Thoracic aorta (tissue), 2 donors: ENCODE results near the gene ESPL1. TPM values are rescaled to one million over a fixed set of nuclear protein-coding genes. Genes with fewer than 3 reads are reported as not detected.

Experiments used
- ATAC-seq: fragments of 150-250 bp; one replicate; pipeline ENCODE4 v1.8.0; 2017; ENCODE audit warnings: low read depth; ENCODE audit not compliant: insufficient number of reproducible peaks, low FRiP score
- DNase-seq: peaks from one replicate; pipeline ENCODE4 v3.0.0-alpha.2; 2020; ENCODE audit warnings: low spot score
- H3K27ac ChIP-seq, 2 donors: fragments of 200-600 bp; sonication (generic); 1 replicate in 1 of 2; 2 replicates in 1 of 2; pipeline ENCODE4 v1.5.1; 2016; ENCODE audit warnings: mild to moderate bottlenecking in 2 of 2, moderate library complexity in 2 of 2
- H3K27me3 ChIP-seq: fragments of 200-600 bp; sonication (generic); replicated peaks from 2 replicates; pipeline ENCODE4 v1.6.0; 2016; ENCODE audit warnings: mild to moderate bottlenecking; ENCODE audit not compliant: insufficient read depth
- H3K36me3 ChIP-seq: fragments of 200-600 bp; sonication (generic); one replicate; pipeline ENCODE4 v1.5.1; 2016
- H3K4me1 ChIP-seq, 2 donors: fragments of 200-600 bp; sonication (generic); 1 replicate in 1 of 2; 2 replicates in 1 of 2; pipeline versions ENCODE4 v1.5.1 to v1.6.0; 2016; ENCODE audit warnings: low read depth in 2 of 2, mild to moderate bottlenecking in 1 of 2; ENCODE audit not compliant: control insufficient read depth in 1 of 2
- H3K4me3 ChIP-seq: fragments of 200-600 bp; sonication (generic); 2 replicates; pipeline ENCODE4 v1.5.1; 2016; ENCODE audit warnings: mild to moderate bottlenecking
- H3K9me3 ChIP-seq: fragments of 200-600 bp; sonication (generic); 2 replicates; pipeline ENCODE4 v1.5.1; 2016
- CTCF ChIP-seq: fragments of 200-600 bp; sonication (generic); IDR thresholded peaks from one replicate; pipeline ENCODE4 v1.5.1; 2019; ENCODE audit warnings: antibody characterized with exemption
- total RNA-seq, 2 donors: library from RNA; depleted of rRNA; stranded (reverse); fragments of >200 nt; gene quantifications; one replicate each; pipeline versions ENCODE4 v1.1.0 to v1.2.3, GENCODE V29; 2016

Gene ESPL1
- total RNA-seq, 2 donors from 2014 or later = 0.78 to 0.95 TPM

DNA sequence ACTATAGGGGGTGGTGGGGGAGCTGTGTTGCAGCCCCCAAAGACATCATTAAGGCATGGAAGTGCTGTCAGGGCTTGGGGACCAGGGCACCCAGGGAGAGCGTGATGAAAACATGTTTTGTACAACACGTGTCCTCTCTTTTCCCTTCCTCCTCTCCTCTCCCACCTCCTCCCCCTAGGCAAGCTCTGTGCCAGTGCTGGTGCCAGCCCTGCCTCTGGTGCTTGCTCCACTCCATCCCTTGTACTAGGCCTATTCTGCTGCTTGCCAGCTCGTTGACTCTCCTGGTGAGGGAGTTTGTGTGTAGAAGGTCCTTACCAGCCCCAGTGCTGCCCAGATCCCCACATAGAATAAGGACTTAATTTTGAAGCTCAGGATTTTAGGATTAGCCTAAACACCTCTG lies 32.9 kb upstream of the ESPL1 start:
- H3K27ac ChIP-seq = peak overlapping the region; percentile 0 to 91

DNA sequence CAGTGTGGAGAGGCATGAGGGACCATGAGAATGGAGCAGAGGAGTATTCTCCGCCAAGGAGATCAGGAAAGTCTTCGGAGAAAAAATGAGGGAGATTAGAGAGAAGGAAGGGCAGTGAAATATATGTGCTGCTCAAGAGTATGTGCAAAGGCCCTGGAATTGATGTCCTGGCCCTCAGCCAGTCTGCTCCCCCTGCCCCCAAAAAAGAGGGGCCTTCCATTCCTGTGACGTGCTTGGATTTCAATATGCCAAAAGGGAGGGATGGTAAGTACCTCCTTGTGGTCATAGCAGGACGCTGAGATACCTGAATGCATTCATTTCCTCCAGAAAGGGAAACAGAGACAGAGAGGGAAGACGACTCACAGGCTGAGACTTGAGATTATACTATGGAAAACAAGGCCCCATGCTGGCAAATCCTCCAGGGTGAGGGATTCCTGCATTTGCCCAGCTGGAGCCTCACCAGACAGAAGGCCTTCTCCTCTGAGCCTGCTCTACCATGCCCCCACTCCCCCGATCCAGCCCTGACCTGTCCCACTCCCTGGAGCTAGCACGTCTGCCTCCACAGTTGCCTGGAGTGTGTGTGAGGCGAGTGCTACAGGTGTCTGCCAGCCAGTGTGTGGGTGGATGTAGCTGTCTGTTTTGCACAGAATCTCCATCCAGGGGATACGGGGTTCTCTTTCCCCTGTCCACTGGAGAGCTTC lies 32.2 kb upstream of the ESPL1 start:
- TF ChIP-seq CTCF = no peak

More for the DNA sequence above, 32.9 kb upstream of the ESPL1 start:
- ATAC-seq (no peak), DNase-seq (no peak)
- H3K4me1 ChIP-seq = peaks cover 21 to 36% of the 10 kb centered on the region in 2 donors
- no peaks in the 10 kb centered on the region for H3K27me3 ChIP-seq
- no peaks in the 10 kb centered on the region for H3K36me3 ChIP-seq
- H3K9me3 ChIP-seq = no peaks in the 10 kb centered on the region
- H3K4me3 ChIP-seq = no peak overlapping the region
- TF ChIP-seq CTCF = no peak

GRCh38 chr12:53236443-53237111 lies 31.5 kb upstream of the ESPL1 start:
- no peaks in the 10 kb centered on the region for H3K36me3 ChIP-seq
- ATAC-seq = no peak
- peaks cover 17 to 26% of the 10 kb centered on the region in 2 donors for H3K4me1 ChIP-seq
- DNase-seq = no peak
- H3K27me3 ChIP-seq = no peaks in the 10 kb centered on the region
- no peak overlapping the region for H3K4me3 ChIP-seq
- no peaks in the 10 kb centered on the region for H3K9me3 ChIP-seq
- no peak overlapping the region for H3K27ac ChIP-seq
- no peak for TF ChIP-seq CTCF

More for the DNA sequence above, 32.2 kb upstream of the ESPL1 start:
- H3K27ac ChIP-seq = no peak overlapping the region
- H3K4me3 ChIP-seq = no peak overlapping the region
- no peaks in the 10 kb centered on the region for H3K9me3 ChIP-seq
- H3K4me1 ChIP-seq = peaks cover 17 to 29% of the 10 kb centered on the region in 2 donors
- DNase-seq = no peak
- H3K27me3 ChIP-seq = no peaks in the 10 kb centered on the region
- no peaks in the 10 kb centered on the region for H3K36me3 ChIP-seq
- ATAC-seq = no peak

DNA sequence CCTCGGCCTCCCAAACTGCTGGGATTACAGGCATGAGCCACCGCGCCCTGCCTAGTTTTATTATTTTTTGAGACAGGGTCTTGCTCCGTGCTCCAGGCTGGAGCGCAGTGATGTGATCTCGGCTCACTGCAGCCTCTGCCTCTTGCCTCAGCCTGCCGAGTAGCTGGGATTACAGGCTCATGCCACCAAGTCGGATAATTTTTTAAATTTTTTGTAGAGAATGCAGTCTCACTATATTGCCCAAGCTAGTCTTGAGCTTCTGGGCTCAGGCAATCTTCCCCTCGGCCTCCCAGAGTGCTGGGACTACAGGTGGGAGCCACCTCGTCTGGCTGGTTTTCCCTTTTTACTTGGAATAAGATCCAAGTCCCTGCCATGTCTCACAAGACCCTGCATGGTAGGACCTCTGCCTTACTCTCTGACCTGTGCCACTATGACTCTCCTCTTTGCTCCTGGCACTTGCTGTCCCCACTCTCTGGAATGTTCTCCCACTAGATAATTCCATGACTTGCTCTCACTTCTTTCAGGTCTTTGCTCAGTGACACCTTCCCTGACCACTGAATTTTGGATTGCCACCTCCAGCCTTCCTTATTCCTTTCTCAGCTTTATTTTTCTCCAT lies 28.3 kb upstream of the ESPL1 start:
- ATAC-seq (no peak), DNase-seq (no peak)
- Histone ChIP-seq H3K36me3 (no peaks in the 10 kb centered on the region), H3K4me1 (peaks cover 0 to 2% of the 10 kb centered on the region in 2 donors), H3K9me3 (no peaks in the 10 kb centered on the region), H3K4me3 (no peak overlapping the region), H3K27ac (no peak overlapping the region), H3K27me3 (no peaks in the 10 kb centered on the region)
- TF ChIP-seq CTCF = no peak

DNA sequence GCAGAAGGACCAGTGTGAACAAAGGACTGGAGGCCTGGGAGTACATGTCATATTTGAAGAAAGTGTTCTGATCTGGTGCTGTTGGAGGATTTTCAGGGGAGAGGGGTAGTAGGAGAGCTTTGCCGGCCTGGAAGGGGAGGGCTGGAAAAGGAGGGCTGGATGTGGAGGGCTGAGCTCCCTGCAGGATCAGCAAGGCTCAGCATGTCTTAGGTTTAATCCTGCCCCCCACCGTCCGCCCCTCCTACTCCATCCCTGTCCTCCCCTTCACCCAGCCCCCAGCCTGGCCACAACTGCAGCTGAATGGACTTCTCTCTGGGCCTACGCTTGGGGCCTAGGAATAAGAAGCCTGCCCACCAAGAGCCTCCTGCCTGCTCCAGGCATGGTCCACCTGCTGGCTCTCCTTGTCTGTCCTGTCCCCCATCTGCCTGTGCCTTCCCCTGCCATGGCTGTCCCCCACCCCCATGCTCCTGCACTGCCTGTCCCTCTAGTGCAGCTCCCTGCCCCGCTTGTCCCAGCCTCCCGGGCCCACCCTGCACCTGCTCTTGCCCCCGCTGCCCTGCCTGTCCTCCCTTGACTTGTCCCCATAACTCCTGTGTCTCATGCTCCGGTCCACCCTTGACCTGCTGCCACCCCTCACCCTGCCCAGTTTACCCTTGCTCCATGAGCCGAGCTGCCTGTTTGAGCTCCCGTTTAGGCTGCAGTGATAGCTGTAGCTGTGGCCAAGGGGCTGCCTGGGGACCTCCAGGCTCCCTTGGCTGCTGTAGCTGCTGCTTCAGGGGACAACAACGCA lies 26.3 kb upstream of the ESPL1 start:
- Histone ChIP-seq H3K27me3 (no peaks in the 10 kb centered on the region), H3K4me3 (no peak overlapping the region), H3K27ac (no peak overlapping the region), H3K36me3 (no peaks in the 10 kb centered on the region), H3K9me3 (no peaks in the 10 kb centered on the region), H3K4me1 (no peaks in the 10 kb centered on the region)
- ATAC-seq (no peak), DNase-seq (no peak)
- TF ChIP-seq CTCF = no peak
